ENCODE results near the gene ZNF580. TPM values are rescaled to one million over a fixed set of nuclear protein-coding genes. Genes with fewer than 3 reads are reported as not detected.

The ZNF580 gene
- total RNA-seq, 1 donor from 2014 or later = 37.4 TPM

- Mint-ChIP-seq H3K36me3 (peaks cover 25% of the 10 kb centered on the region), H3K27ac (peak overlapping the region; percentile 74), H3K4me1 (ENCODE audit: unreplicated experiment) (peaks cover 46% of the 10 kb centered on the region), H3K4me3 (peak overlapping the region; percentile 82), H3K9me3 (no peaks in the 10 kb centered on the region), H3K27me3 (peaks cover 5% of the 10 kb centered on the region)
- TF ChIP-seq CTCF (conservative IDR thresholded peaks at IDR 0.05) = peak; percentile 68
- DNase-seq (ENCODE audit: extremely low spot score, unreplicated experiment) = no peak
Observed at GRCh38 chr19:55638864-55639359, 1.9 kb upstream of the ZNF580 start.

- peaks cover 21% of the 10 kb centered on the region for H3K36me3 Mint-ChIP-seq
- H3K9me3 Mint-ChIP-seq = no peaks in the 10 kb centered on the region
- H3K4me1 Mint-ChIP-seq (ENCODE audit: unreplicated experiment) = peaks cover 40% of the 10 kb centered on the region
- no peak for TF ChIP-seq CTCF (conservative IDR thresholded peaks at IDR 0.05)
- peak overlapping the region; percentile 91 for H3K4me3 Mint-ChIP-seq
- H3K27ac Mint-ChIP-seq = peak overlapping the region; percentile 91
- H3K27me3 Mint-ChIP-seq = peaks cover 5% of the 10 kb centered on the region
- peak; percentile 71 for DNase-seq (ENCODE audit: extremely low spot score, unreplicated experiment)
Observed at GRCh38 chr19:55640043-55640576, 692 bp upstream of the ZNF580 start.

- Mint-ChIP-seq H3K27me3 (peaks cover 5% of the 10 kb centered on the region), H3K36me3 (peaks cover 17% of the 10 kb centered on the region), H3K4me3 (peak overlapping the region; percentile 94), H3K9me3 (no peaks in the 10 kb centered on the region), H3K4me1 (ENCODE audit: unreplicated experiment) (peaks cover 26% of the 10 kb centered on the region), H3K27ac (peak overlapping the region; percentile 87)
- no peak for DNase-seq (ENCODE audit: extremely low spot score, unreplicated experiment)
- no peak for TF ChIP-seq CTCF (conservative IDR thresholded peaks at IDR 0.05)
Observed at GRCh38 chr19:55641426-55642152, 787 bp downstream of the ZNF580 start.

GRCh38 chr19:55642153-55643002 lies 1.6 kb downstream of the ZNF580 start:
- H3K4me3 Mint-ChIP-seq = peak overlapping the region; percentile 96
- DNase-seq (ENCODE audit: extremely low spot score, unreplicated experiment) = no peak

More at GRCh38 chr19:55642153-55643002, 1.6 kb downstream of the ZNF580 start:
- no peaks in the 10 kb centered on the region for H3K9me3 Mint-ChIP-seq
- no peak for TF ChIP-seq CTCF (conservative IDR thresholded peaks at IDR 0.05)
- H3K27ac Mint-ChIP-seq = peak overlapping the region; percentile 96
- peaks cover 5% of the 10 kb centered on the region for H3K27me3 Mint-ChIP-seq
- H3K4me1 Mint-ChIP-seq (ENCODE audit: unreplicated experiment) = peaks cover 31% of the 10 kb centered on the region
- H3K36me3 Mint-ChIP-seq = peaks cover 17% of the 10 kb centered on the region

Data from type B pancreatic cell (in vitro differentiated cells).